GM10847 (cell line): ENCODE measurements around the gene SPG21.

Source experiments
- POLR2A ChIP-seq: IDR thresholded peaks from 2 replicates; pipeline ENCODE4 v1.6.1; 2011; ENCODE audit not compliant: insufficient read length; ENCODE audit errors: extremely low read depth

Gene SPG21

DNA sequence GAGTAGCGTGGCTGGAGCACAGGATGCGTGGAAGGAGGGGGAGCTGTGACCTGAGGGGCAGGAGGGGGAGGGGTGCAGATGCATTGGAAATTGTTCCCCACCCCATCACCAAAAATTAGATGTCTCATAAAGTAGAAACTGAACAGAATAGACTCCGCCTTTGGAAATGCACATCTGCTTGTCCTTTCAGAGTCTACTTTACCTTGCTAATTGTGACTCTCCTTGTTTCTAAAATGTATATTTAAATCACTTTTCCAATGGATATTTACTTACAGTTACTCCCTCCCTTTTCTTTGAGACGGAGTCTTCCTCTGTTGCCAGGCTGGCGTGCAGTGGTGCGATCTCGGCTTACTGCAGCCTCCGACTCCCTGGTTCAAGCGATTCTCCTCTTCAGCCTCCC is 30.6 kb downstream of the SPG21 start:
- TF ChIP-seq POLR2A, result no peak

DNA sequence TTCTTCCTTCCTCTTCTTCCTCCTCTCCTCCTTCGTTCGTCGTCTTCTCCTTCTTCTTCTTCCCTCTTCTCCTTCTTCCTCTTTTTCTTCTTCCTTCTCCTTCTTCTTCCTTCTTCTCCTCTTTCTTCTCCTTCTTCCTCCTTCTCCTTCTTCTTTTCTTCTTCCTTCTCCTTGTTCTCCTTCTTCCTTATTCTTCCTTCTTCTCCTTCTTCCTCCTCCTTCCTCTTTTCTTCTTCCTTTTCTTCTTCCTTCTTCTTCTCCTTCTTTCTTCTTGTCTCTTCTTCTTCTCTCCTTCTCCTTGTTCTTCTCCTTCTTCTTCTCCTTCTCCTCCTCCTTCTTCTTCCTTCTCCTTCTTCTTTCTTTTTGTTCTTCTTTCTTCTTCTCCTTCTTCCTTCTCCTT is 35.3 kb downstream of the SPG21 start:
- TF ChIP-seq POLR2A, result no peak

DNA sequence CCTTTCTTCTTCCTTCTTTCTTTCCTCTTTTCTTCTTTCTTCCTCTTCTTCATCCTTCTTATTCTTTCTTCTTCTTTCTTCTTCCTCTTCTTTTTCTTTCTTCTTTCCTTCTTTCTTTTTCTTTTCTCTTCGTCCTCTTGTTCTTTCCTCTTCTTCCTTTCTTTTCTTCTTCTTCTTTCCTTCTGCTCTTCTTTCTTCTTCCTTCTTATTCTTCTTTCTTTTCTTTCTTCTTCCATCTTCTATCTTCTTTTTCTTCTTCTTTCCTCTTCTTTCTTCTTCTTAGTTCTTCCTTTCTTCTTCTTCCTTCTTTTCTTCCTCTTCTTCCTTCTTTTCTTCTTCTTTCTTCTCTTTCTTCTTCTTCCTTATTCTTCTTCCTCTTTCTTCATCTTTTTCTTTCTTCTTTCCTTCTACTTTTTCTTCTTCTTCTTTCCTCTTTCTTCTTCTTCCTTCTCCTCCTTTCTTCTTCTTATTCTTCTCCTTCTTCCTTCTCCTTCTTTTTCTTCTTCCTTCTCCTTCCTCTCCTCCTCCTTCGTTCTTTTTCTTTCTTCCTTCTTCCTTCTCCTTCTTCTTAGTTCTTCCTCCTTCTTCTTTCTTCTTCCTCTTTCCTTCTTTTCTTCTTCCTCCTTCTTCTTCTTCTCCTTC is 37.8 kb downstream of the SPG21 start:
- no peak for TF ChIP-seq POLR2A

DNA sequence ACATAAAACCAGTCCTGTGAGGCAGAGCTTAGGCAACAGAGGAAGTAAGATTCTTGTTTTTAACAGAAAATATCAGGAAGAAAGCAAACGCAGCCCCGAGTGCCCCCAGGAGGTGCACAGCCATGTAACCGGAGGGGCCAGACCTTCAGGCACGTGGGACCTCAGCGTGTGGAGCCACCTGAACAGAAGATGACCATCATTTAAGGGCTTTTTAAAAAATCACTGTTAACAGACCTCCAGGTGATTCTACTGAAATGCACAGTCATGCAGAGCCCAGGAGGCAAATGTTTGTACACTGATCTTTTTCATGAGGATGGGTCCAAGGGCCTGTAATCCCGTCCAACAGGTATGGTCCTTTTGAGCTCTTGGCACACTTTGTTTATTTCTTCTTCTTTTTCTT is 38.8 kb downstream of the SPG21 start:
- no peak for TF ChIP-seq POLR2A

DNA sequence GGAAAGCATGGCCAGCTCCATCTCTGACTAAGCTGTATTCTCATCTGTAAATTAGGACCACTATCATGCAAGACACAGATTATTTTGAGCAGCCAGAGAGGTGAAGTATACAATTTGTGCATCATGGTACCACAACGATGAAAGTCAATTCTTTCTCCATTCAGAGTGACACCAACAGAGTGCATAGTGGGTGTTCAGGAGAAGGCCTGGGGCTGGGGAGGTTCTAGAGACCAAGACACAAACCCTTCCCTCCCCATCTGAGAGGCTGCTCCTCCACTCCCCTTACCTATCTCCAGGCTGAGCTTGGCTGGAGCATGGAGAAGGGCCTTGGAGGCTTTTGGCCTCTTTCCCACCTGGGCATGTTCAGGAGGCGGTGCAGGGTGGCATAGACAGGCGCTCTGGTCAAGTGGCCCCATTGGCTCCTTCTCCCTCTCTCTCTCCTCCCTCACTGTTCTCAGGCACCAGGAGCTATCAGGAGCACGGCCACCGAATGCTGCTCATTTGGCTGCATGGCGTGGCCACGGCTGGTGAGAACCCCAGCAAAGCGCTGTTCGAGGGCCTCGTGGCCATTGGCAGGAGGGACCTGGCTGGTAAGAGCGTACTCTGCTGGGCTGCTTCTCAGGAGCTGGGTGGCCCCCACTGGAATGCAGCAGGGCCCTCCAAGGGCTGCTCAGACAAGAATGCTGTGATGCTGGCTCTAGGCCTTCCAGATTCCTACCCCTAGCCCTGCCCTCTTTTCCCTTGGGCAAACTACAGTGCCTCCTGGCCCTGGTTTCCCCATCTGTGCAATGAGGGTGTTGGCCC is 40.1 kb downstream of the SPG21 start:
- no peak for TF ChIP-seq POLR2A

DNA sequence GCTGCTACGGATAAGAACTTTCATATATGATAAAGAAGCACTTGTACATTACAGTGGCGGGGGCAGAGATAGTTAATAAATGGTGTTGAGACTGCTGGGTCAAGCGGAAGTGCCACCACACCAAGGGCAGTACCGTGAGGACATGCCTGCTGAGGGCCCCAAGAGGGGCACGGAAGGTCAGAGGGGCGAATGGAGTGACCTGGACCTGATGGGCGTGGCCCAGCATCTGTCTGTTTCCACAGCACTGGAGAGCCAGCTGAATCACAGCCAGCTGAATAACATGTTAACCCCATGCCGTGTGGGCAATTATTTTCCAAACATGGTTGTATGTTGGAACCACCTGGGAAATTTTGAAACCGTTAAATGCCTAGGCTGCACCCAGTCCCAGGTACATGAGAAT is 40.8 kb downstream of the SPG21 start:
- no peak for TF ChIP-seq POLR2A

DNA sequence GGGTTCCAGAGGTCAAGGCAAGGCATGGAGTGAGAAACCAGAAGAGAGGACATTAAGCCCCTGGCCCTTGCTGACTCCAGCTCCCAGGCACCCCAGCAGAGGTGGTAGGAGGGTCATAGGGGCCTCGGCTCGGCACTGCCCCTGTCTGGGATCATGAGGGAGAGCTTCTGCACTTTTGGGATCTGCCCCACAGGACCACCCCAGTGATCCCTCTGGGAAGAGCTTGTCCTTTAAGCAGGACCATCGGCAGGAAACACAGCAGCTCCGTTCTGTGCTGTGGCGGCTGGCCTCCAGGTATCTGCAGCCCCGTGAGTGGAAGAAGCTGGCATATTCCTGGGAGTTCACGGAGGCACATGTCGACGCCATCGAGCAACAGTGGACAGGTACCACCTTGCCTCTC is 42.5 kb downstream of the SPG21 start:
- TF ChIP-seq POLR2A, result no peak

DNA sequence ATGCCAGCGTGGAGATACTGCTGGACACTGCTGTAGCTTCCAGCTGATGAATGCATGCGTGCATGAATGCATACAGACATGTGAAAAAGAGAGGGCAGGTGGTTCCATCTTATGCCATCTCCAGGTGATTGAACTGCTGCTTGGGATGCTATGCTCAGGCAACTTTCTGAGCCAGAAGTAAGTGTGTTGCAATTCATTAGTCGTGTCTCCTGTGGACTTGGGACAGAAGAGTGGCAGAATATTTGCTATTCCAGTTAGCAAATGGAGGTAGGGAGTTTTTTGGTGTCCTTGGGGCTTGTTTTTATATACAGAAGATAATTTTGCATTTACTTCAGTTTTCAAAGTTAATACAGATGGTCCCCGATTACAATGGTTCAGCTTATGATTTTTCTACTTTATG is 44.8 kb downstream of the SPG21 start:
- no peak for TF ChIP-seq POLR2A

DNA sequence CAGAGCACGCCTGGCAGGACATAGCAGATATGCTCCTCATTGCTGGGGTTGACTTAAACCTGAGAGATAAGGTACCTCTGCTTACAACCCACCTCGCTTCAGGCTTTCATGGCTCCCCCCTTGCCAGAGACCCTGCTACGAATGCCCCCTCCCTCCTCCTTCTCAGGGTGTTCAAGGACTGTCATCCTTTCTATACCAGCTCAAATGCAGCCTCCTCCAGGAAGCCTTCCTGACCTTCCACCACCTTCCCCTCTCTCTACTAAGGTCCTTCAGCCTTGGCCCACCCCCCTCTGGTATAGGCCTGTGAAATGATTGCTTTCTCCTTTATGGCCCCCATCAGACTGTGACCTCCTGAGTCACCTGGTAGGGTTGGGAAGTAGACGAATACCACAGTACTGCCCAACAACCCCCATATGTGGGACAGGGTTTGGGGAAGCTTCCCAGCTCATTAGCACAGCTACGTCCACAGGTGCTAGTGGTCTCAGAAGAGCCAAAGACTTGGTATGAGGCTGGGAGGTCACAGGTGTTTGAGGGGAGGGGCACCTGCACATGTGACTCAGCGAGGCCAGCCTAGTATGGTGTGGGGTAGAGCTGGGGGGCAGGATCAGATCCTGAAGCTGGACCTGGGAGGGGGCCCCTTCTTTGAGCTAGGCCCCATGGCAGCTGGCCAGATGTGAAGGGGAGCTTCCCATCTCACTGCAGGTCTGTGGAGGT is 46.0 kb downstream of the SPG21 start:
- no peak for TF ChIP-seq POLR2A

DNA sequence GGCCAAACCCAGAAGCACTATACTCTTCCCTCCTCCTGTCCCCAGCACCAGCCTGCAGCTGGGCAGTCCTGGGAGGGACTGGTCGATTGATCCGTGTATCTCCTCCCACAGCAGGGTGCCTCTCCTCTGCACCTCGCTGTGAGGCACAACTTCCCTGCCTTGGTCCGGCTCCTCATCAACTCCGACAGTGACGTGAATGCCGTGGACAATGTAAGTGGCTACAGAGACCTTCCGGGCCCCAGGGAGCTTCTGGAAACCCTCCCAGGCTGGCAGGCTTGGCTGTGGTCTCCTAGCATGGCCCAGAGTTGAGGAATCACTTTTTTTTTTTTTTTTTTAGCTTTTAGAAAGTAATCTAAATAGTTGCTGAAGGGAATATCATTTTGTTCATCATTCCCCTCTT is 47.4 kb downstream of the SPG21 start:
- no peak for TF ChIP-seq POLR2A

DNA sequence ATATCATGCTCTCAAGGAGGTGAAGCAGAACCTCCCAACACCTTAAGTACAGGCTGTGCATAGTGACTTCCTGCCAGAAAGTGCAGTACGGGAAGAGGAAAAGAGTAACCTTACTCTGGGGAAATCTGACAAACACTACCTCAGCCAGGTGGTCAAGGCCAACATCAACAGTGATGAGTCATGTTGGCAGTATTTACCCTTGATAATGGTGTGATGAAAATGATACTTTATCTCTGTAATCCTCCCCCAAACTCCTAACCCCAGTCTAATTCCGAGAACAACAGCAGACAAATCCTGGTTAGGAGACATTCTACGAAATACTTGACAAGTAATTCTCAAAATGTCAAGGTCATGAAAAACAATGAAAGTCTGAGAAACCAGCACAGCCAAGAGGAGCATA is 51.5 kb downstream of the SPG21 start:
- TF ChIP-seq POLR2A, result no peak

DNA sequence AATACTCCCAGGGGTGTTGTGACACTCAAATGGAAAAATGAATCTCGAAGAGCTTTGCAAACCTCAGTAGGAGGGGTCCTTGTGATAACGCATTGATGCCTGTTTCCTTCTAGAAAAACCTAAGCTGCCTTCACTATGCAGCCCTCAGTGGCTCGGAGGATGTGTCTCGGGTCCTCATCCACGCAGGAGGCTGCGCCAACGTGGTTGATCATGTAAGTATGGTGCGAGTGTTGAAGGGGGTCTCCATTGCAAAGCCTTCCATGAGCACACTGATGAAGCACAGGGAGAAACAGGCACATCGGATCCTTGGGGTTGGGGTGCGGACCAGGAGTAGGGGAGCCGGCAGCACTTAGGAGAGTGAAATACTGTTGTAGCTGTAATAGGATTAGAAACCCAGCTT is 55.7 kb downstream of the SPG21 start:
- no peak for TF ChIP-seq POLR2A

DNA sequence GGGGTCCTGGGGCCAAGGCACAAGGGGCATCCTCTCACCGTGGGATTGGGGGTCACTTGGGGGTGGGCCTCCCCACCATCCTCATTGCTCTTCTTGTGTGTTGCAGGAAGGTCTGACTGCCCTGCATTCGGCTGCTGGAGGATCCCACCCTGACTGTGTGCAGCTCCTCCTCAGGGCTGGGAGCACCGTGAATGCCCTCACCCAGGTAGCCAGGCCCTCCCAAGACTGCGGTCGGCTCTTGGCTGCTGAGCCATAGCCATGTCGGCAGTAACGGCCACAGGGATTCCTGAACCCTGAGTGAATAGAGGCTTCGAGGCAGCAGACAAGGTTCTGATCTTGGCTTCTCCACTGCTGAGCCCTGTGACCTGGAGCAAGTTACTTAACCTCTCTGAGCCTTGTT is 58.3 kb downstream of the SPG21 start:
- no peak for TF ChIP-seq POLR2A

DNA sequence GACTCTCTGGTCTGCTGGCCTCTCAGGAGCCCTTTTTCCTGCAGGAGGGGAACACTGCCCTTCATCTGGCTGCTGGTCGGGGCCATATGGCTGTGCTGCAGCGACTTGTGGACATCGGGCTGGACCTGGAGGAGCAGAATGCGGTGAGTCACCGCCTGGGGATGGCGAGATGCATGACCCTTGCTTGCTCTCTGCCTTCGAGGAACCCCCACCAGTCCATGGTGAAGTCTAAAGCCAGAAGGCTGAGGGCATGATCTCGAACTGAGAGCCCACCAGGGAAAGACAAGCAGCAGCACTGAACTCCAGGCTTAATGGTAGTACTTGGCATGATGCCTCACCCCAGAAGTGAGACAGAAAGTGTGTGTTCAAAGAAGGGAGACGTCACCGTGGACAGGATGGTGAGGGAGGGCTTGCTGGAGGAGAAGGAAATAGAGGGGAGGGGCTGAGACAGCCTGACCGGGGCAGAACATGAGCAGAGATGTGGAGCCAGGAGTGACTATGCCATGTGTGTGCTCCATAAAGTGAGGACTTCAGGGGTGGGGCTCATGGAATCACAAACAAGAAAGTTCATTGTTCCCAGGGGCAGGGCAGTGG is 58.8 kb downstream of the SPG21 start:
- TF ChIP-seq POLR2A, result no peak

DNA sequence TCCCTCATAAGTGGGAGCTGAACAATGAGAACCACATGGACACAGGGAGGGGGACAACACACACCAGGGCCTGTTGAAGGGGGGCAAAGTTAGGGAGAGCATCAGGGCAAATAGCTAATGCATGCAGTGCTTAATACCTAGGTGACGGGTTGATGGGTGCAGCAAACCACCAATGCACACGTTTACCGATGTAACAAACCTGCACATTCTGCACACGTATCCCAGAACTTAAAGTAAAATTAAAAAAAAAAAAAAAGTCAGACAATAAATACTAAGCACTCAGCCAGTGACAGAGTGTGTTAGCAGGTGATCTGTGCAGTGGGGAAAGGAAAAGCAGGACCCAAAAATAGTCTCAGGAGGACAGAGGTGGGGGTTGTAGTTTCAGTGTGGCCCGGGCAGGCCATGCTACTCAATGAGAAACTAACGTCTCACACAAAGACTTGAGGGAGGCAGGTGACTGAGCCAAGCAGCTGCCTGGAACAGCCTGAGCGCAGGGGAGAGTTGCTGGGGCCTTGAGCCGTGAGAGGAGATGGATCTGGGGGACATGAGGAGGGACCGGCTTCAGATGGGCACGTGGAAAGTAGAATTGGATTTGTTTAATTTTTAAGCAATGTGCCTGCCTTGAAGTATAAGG is 59.6 kb downstream of the SPG21 start:
- TF ChIP-seq POLR2A, result no peak

DNA sequence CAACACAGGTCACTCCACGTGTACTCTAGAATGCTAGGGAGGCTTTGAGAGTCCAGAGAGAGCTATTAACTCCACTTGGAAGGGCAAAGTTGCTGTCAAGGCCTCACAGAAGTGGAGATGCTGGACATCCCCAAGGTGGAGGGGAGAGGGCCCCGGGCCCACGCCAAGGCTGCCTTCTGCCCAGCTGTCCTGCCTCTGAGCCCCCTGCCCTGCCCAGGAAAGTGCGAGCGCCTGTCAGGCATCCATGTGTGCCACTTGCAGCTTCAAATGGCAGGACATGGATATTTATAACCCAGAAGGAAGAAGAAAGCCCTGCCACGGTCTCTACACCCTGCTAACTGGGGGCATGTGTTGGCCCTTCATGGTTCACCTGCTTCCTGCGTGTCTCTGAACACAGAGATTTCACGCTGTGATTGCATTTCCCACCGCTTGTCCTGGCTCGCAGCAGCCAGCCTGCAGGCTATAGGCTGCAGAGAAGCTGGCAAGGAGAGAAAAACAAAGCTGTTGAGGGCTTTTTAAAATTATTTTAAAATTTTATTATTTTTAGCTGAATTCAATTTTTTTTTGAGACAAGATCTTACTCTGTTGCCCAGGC is 61.0 kb downstream of the SPG21 start:
- TF ChIP-seq POLR2A, result no peak

DNA sequence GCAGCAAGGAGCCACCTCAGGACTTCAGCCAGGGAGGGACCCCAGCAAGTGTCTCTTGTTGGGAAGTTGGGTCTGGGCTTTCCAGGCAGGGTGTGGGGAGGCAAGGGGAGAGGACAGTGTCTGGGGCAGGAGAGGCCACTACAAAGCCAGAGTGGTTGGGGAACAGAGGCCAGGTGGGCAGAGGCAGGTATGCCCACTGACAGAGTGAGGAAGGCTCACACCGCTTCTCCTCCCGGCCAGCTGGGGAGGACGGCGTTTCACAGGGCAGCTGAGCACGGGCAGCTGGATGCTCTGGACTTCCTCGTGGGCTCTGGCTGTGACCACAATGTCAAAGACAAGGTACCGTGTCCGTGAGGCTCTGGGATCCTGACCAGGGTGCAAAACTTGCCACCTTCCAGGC is 63.1 kb downstream of the SPG21 start:
- TF ChIP-seq POLR2A, result no peak
